HepG2 (cell line): ENCODE data around the gene TEX14. TPM values are rescaled to one million over a fixed set of nuclear protein-coding genes. Genes with fewer than 3 reads are reported as not detected.
A peak's percentile ranks its signal among the peaks of the same experiment; 100 is the strongest.

Experiments used
- ASH2L ChIP-seq: fragments of 300-600, 200-600 bp; sonication (generic); IDR thresholded peaks from 2 replicates; pipeline ENCODE4 v1.7.0; 2017; ENCODE audit warnings: low read depth, mild to moderate bottlenecking, moderate library complexity, mixed read lengths, low read length; ENCODE audit not compliant: insufficient read length
- CEBPB ChIP-seq: IDR thresholded peaks from 2 replicates; pipeline ENCODE4 v1.6.1; 2011; ENCODE audit warnings: low read depth, low read length, improper control_type of control experiment, borderline replicate concordance
- GATAD2A ChIP-seq: IDR thresholded peaks from 2 replicates; pipeline ENCODE4 v1.6.1; 2016
- HMG20A ChIP-seq: IDR thresholded peaks from 2 replicates; pipeline ENCODE4 v1.6.1; 2016; ENCODE audit warnings: borderline replicate concordance
- HNRNPH1 ChIP-seq: fragments of 200-400 bp; formaldehyde crosslinking; optimal IDR thresholded peaks from 2 replicates; pipeline ENCODE3; 2017; ENCODE audit warnings: mild to moderate bottlenecking, low read depth, low read length
- NCOA1 ChIP-seq: sonication (generic); formaldehyde crosslinking; IDR thresholded peaks from 2 replicates; pipeline ENCODE4 v1.9.0; 2021; ENCODE audit warnings: missing genetic modification reagents
- NFIB ChIP-seq: sonication (generic); formaldehyde crosslinking; IDR thresholded peaks from 2 replicates; pipeline ENCODE4 v1.9.0; 2021; ENCODE audit warnings: missing genetic modification reagents, mild to moderate bottlenecking, borderline replicate concordance
- PAF1 ChIP-seq: IDR thresholded peaks from 2 replicates; pipeline ENCODE4 v1.6.1; 2016; ENCODE audit warnings: missing genetic modification reagents, missing compliant biosample characterization
- RFX5 ChIP-seq: IDR thresholded peaks from 2 replicates; pipeline ENCODE4 v1.6.1; 2011; ENCODE audit warnings: low read depth, low read length, improper control_type of control experiment
- SMAD3 ChIP-seq: sonication (generic); formaldehyde crosslinking; IDR thresholded peaks from 2 replicates; pipeline ENCODE4 v1.4.0; 2020; ENCODE audit warnings: missing genetic modification reagents
- TEAD3 ChIP-seq: optimal IDR thresholded peaks from 2 replicates; pipeline ENCODE3; 2016; ENCODE audit warnings: borderline replicate concordance
- ZNF652 ChIP-seq: IDR thresholded peaks from 2 replicates; pipeline ENCODE4 v1.6.1; 2016; ENCODE audit warnings: low read depth, borderline replicate concordance
- ZNF790 ChIP-seq: sonication (generic); formaldehyde crosslinking; IDR thresholded peaks from 2 replicates; pipeline ENCODE4 v1.8.0; 2022; ENCODE audit warnings: missing genetic modification reagents, mild to moderate bottlenecking, borderline replicate concordance
- polyA plus RNA-seq, 8 experiments: library from polyadenylated mRNA; depleted of rRNA in 3 of 8; stranded (reverse) in 7 of 8; unstranded in 1 of 8; fragments of >200 nt; fragmentation: Illumina TruSeq in 4 of 8; extraction: Trizol in 4 of 8; gene quantifications; 2 replicates each; pipeline versions ENCODE4 v1.2.1 to v1.2.3, GENCODE V29; 2011 to 2016; ENCODE audit warnings: low read depth in 4 of 8, missing spikeins in 1 of 8, mixed read lengths in 1 of 8; ENCODE audit not compliant: insufficient read depth in 1 of 8
- total RNA-seq, 5 experiments: library from RNA; depleted of rRNA; stranded (reverse); fragments of >200 nt; fragmentation: Illumina TruSeq; extraction: Trizol; gene quantifications; 2 replicates each; pipeline ENCODE4 v1.2.3, GENCODE V29; 2016; ENCODE audit warnings: low read depth in 1 of 5
- TF ChIP-seq, protein P1 (sequence below), 2 experiments: sonication (generic) in 1 of 2; formaldehyde crosslinking in 1 of 2; IDR thresholded peaks; 2 replicates each; pipeline versions ENCODE4 v1.6.1 to v1.9.0; 2014 to 2022; ENCODE audit warnings: antibody characterized with exemption in 1 of 2, borderline replicate concordance in 1 of 2, inconsistent platforms in 1 of 2, low read depth in 1 of 2, missing genetic modification reagents in 1 of 2
- TF ChIP-seq, protein P2 (sequence below): sonication (generic); formaldehyde crosslinking; IDR thresholded peaks from 2 replicates; pipeline ENCODE4 v1.4.0; 2020; ENCODE audit warnings: missing genetic modification reagents
- TF ChIP-seq, protein P3 (sequence below): sonication (generic); formaldehyde crosslinking; IDR thresholded peaks from 2 replicates; pipeline ENCODE4 v1.5.0; 2020; ENCODE audit warnings: missing genetic modification reagents
- TF ChIP-seq, protein P4 (sequence below), 2 experiments: sonication (generic) in 1 of 2; formaldehyde crosslinking in 1 of 2; IDR thresholded peaks; 2 replicates each; pipeline versions ENCODE4 v1.4.0 to v1.6.1; 2018 to 2020; ENCODE audit warnings: missing genetic modification reagents in 2 of 2, borderline replicate concordance in 1 of 2, low read depth in 1 of 2, mild to moderate bottlenecking in 1 of 2, missing biosample characterization in 1 of 2
- TF ChIP-seq, protein P5 (sequence below): sonication (generic); formaldehyde crosslinking; IDR thresholded peaks from 2 replicates; pipeline ENCODE4 v1.4.0; 2020; ENCODE audit warnings: mild to moderate bottlenecking, missing genetic modification reagents

Gene TEX14
- total and polyA plus RNA-seq, 2 of the 13 experiments (the other 11 are each of a cell fraction or from before 2014, with no cell fraction given): 0.04 to 0.07 TPM

DNA sequence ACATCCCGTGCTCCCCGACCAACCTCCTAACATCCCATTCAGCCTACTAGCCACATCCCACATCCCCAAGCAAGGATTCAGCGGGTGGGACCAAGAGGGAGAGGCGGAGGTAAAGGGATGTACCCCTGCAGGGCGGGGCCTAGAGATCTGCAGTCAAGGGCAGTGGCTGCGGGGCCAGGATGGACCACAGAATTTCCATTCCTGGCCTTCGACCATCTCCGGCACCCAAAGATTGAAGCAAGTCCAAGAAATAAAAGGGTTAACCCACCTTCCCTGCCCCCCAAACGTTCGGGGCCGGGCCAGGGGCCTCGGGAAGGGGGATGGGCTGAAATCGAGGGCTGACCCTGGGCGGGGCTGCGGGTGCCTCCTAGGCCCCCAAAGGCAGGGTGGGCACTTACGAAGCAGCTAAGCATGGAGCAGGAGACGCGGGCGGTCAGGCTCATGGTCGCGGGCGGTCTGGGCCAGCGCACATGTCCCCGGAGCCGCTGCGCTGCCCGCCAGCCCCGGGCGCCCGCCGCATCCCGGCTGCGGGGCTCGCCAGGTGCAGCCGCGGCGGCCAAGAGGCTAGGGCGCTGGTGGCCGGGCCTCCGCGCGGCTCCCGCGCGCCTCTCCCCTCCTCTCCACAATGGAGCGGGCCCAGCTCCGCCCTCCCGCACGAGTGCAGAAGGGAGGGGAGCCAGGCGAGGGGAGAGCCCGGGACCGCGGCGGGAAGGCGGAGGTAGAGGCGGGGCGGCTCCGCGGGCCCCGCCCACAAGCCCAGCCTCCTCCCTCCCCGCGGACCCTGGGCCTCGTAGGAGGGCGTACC, 177.7 kb downstream of the TEX14 start, which contains the start of gene MTMR4 (continued):
- TF ChIP-seq, protein P1, sequence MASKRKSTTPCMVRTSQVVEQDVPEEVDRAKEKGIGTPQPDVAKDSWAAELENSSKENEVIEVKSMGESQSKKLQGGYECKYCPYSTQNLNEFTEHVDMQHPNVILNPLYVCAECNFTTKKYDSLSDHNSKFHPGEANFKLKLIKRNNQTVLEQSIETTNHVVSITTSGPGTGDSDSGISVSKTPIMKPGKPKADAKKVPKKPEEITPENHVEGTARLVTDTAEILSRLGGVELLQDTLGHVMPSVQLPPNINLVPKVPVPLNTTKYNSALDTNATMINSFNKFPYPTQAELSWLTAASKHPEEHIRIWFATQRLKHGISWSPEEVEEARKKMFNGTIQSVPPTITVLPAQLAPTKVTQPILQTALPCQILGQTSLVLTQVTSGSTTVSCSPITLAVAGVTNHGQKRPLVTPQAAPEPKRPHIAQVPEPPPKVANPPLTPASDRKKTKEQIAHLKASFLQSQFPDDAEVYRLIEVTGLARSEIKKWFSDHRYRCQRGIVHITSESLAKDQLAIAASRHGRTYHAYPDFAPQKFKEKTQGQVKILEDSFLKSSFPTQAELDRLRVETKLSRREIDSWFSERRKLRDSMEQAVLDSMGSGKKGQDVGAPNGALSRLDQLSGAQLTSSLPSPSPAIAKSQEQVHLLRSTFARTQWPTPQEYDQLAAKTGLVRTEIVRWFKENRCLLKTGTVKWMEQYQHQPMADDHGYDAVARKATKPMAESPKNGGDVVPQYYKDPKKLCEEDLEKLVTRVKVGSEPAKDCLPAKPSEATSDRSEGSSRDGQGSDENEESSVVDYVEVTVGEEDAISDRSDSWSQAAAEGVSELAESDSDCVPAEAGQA (IDR thresholded peaks at IDR 0.05; ENCODE audit: low read depth): 0 out of 2 replicates have a peak, but pooled peaks have one; percentile 34
- TF ChIP-seq, protein P1 (CRISPR knock-in tag; IDR thresholded peaks at IDR 0.05; ENCODE audit: borderline replicate concordance): no peak
- TF ChIP-seq ASH2L (peak; percentile 41), HNRNPH1 (no peak), ZNF790 (CRISPR knock-in tag) (peak; percentile 51; the same call in 1 of the 2 replicates), ZNF652 (CRISPR knock-in tag) (peak; percentile 77), RFX5 (no peak), NFIB (CRISPR knock-in tag) (no peak), HMG20A (CRISPR knock-in tag) (peak; percentile 43; the same call in 1 of the 2 replicates), SMAD3 (no peak), PAF1 (CRISPR knock-in tag) (no peak), CEBPB (no peak), TEAD3 (peak; percentile 28), GATAD2A (CRISPR knock-in tag) (peak; percentile 29; the same call in 1 of the 2 replicates), NCOA1 (CRISPR knock-in tag) (no peak)
- TF ChIP-seq, protein P2, sequence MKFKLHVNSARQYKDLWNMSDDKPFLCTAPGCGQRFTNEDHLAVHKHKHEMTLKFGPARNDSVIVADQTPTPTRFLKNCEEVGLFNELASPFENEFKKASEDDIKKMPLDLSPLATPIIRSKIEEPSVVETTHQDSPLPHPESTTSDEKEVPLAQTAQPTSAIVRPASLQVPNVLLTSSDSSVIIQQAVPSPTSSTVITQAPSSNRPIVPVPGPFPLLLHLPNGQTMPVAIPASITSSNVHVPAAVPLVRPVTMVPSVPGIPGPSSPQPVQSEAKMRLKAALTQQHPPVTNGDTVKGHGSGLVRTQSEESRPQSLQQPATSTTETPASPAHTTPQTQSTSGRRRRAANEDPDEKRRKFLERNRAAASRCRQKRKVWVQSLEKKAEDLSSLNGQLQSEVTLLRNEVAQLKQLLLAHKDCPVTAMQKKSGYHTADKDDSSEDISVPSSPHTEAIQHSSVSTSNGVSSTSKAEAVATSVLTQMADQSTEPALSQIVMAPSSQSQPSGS (CRISPR knock-in tag): 0 out of 2 replicates have a peak, but pooled peaks have one; percentile 14
- TF ChIP-seq, protein P3, sequence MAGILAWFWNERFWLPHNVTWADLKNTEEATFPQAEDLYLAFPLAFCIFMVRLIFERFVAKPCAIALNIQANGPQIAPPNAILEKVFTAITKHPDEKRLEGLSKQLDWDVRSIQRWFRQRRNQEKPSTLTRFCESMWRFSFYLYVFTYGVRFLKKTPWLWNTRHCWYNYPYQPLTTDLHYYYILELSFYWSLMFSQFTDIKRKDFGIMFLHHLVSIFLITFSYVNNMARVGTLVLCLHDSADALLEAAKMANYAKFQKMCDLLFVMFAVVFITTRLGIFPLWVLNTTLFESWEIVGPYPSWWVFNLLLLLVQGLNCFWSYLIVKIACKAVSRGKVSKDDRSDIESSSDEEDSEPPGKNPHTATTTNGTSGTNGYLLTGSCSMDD (CRISPR knock-in tag): no peak
- TF ChIP-seq, protein P4, sequence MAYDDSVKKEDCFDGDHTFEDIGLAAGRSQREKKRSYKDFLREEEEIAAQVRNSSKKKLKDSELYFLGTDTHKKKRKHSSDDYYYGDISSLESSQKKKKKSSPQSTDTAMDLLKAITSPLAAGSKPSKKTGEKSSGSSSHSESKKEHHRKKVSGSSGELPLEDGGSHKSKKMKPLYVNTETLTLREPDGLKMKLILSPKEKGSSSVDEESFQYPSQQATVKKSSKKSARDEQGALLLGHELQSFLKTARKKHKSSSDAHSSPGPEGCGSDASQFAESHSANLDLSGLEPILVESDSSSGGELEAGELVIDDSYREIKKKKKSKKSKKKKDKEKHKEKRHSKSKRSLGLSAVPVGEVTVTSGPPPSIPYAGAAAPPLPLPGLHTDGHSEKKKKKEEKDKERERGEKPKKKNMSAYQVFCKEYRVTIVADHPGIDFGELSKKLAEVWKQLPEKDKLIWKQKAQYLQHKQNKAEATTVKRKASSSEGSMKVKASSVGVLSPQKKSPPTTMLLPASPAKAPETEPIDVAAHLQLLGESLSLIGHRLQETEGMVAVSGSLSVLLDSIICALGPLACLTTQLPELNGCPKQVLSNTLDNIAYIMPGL (CRISPR knock-in tag; IDR thresholded peaks at IDR 0.05; ENCODE audit: borderline replicate concordance in 1 of 2, low read depth in 1 of 2): peak; percentile 37 to 57; a peak in 1 of 4 replicates
- TF ChIP-seq, protein P5, sequence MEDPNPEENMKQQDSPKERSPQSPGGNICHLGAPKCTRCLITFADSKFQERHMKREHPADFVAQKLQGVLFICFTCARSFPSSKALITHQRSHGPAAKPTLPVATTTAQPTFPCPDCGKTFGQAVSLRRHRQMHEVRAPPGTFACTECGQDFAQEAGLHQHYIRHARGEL: 0 out of 2 replicates have a peak, but pooled peaks have one; percentile 29
